Calu3 (cell line): Measurements from ENCODE around the gene MIB1. TPM values are rescaled to one million over a fixed set of nuclear protein-coding genes. Genes with fewer than 3 reads are reported as not detected.

Experiments used
- BruUV-seq: library from RNA; stranded (reverse); fragments of 400-500 nt; replicated peaks from 2 replicates; lab custom pipeline; 2021; lab: Mats Ljungman, UMichigan
- CTCF ChIA-PET: fragments of 300-600 bp; sonication (Branson Sonifier 250); formaldehyde crosslinking; loops from one replicate; lab custom pipeline; 2022; ENCODE audit warnings: antibody characterized with exemption; lab: Charles Lee
- DNase-seq: peaks from one replicate; pipeline ENCODE4 v3.0.0; 2022
- H3K27ac Mint-ChIP-seq: one replicate; pipeline ENCODE4 v1.8.0; 2022; ENCODE audit warnings: mixed read lengths; ENCODE audit not compliant: unreplicated experiment
- H3K27me3 Mint-ChIP-seq: one replicate; pipeline ENCODE4 v1.8.0; 2022; ENCODE audit warnings: mixed read lengths; ENCODE audit not compliant: unreplicated experiment
- H3K36me3 Mint-ChIP-seq: one replicate; pipeline ENCODE4 v1.8.0; 2022; ENCODE audit warnings: mild to moderate bottlenecking, moderate library complexity, mixed read lengths; ENCODE audit not compliant: insufficient read depth, unreplicated experiment
- H3K4me1 Mint-ChIP-seq: one replicate; pipeline ENCODE4 v1.8.0; 2022; ENCODE audit warnings: mild to moderate bottlenecking, low read depth, mixed read lengths; ENCODE audit not compliant: unreplicated experiment
- H3K4me3 Mint-ChIP-seq: one replicate; pipeline ENCODE4 v1.8.0; 2022; ENCODE audit warnings: mild to moderate bottlenecking, low read depth, moderate library complexity, mixed read lengths; ENCODE audit not compliant: unreplicated experiment
- H3K9me3 Mint-ChIP-seq: one replicate; pipeline ENCODE4 v1.8.0; 2022; ENCODE audit warnings: low read depth, mixed read lengths; ENCODE audit not compliant: unreplicated experiment
- CTCF ChIP-seq: fragments of 200-600 bp; IDR thresholded peaks from one replicate; pipeline ENCODE4 v1.8.0; 2022; ENCODE audit warnings: antibody characterized with exemption; ENCODE audit not compliant: unreplicated experiment
- intact Hi-C: fragments of 100-400 bp; cut with micrococcal nuclease; formaldehyde crosslinking; loops from one replicate; pipeline ENCODE4 v1.10.0; 2022; ENCODE audit not compliant: unreplicated experiment
- total RNA-seq: library from RNA; stranded (reverse); gene quantifications from 2 replicates; pipeline ENCODE4 v1.2.3, GENCODE V29; 2022

MIB1 gene
- total RNA-seq, 1 experiment from 2014 or later: 33.6 TPM

- no peak for DNase-seq
- intact Hi-C loops: loop anchor here (2.0 kb wide), 1 partner anchor 32 kb away; no protein-coding TSS in a partner anchor
- no peaks in the 10 kb centered on the region for H3K36me3 Mint-ChIP-seq
- H3K4me1 Mint-ChIP-seq: no peaks in the 10 kb centered on the region
- H3K27me3 Mint-ChIP-seq: no peaks in the 10 kb centered on the region
- H3K27ac Mint-ChIP-seq: no peak overlapping the region
- no TSS peak for BruUV-seq
- no peak for TF ChIP-seq CTCF
- no peak overlapping the region for H3K4me3 Mint-ChIP-seq
- no peaks in the 10 kb centered on the region for H3K9me3 Mint-ChIP-seq
- CTCF ChIA-PET: no interaction called here
Measured at GRCh38 chr18:21826641-21827302, 86.2 kb downstream of the MIB1 start.

- intact Hi-C loops: no loop called here
- H3K4me3 Mint-ChIP-seq: no peak overlapping the region
- H3K27me3 Mint-ChIP-seq: no peaks in the 10 kb centered on the region
- TF ChIP-seq CTCF: no peak
- no peaks in the 10 kb centered on the region for H3K9me3 Mint-ChIP-seq
- CTCF ChIA-PET: no interaction called here
- no peak for DNase-seq
- no peaks in the 10 kb centered on the region for H3K36me3 Mint-ChIP-seq
- H3K27ac Mint-ChIP-seq: no peak overlapping the region
- no peaks in the 10 kb centered on the region for H3K4me1 Mint-ChIP-seq
- BruUV-seq: no TSS peak
Measured at GRCh38 chr18:21830532-21830931, 89.9 kb downstream of the MIB1 start.

- Mint-ChIP-seq H3K27ac (no peak overlapping the region), H3K4me3 (no peak overlapping the region), H3K27me3 (no peaks in the 10 kb centered on the region), H3K36me3 (no peaks in the 10 kb centered on the region), H3K9me3 (no peaks in the 10 kb centered on the region), H3K4me1 (no peaks in the 10 kb centered on the region)
- no peak for DNase-seq
- TF ChIP-seq CTCF: no peak
- intact Hi-C loops: no loop called here
- CTCF ChIA-PET: interaction anchor here (0.6 to 0.7 kb wide), 2 partner anchors 214 to 271 kb away, joined by 3 to 4 read pairs; no protein-coding TSS in a partner anchor
- no TSS peak for BruUV-seq
Measured at GRCh38 chr18:21831413-21831831, 90.8 kb downstream of the MIB1 start.

GRCh38 chr18:21833604-21834298 is 93.2 kb downstream of the MIB1 start:
- Mint-ChIP-seq H3K36me3 (no peaks in the 10 kb centered on the region), H3K9me3 (no peaks in the 10 kb centered on the region), H3K4me3 (no peak overlapping the region), H3K27me3 (no peaks in the 10 kb centered on the region), H3K4me1 (no peaks in the 10 kb centered on the region), H3K27ac (no peak overlapping the region)
- TF ChIP-seq CTCF: no peak
- no peak for DNase-seq
- CTCF ChIA-PET: no interaction called here
- intact Hi-C loops: no loop called here
- BruUV-seq: no TSS peak
